Measurements from ENCODE around the gene CD38. TPM values are rescaled to one million over a fixed set of nuclear protein-coding genes. Genes with fewer than 3 reads are reported as not detected.
"Not testable (repeated sequence)": the region's sequence is repeated elsewhere in the genome, so short reads cannot be mapped to it uniquely, and the experiment has no call there.

CD38 gene
- total RNA-seq, 1 donor from 2014 or later, result not detected

DNA sequence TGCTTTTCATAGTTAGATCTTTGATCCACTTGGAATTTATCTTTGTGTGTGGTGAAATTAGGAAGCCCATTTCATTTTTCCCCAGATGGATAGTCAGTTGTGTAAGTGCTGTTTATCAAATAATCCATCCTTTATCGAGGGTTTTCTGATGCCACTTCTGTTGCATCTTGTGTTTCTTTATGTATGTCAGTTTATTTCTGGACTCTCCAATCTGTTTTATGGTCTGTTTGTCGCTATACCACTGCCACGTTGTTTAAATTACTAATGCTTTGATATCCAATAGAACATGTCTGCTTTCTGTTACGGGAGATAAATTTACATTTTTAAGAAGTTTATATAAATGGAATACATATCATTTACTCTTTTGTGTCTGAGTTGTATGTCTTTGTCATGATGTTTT, 21.0 kb downstream of the CD38 start:
- H3K36me3 Mint-ChIP-seq (ENCODE audit: low read depth), result peaks cover 4% of the 10 kb centered on the region
- H3K9me3 Mint-ChIP-seq (ENCODE audit: low read depth), result peaks cover 12% of the 10 kb centered on the region
- no peak overlapping the region for H3K4me3 Mint-ChIP-seq (ENCODE audit: unreplicated experiment)
- TF ChIP-seq CTCF (IDR thresholded peaks at IDR 0.05), result no peak
- H3K27ac Mint-ChIP-seq (ENCODE audit: unreplicated experiment), result no peak overlapping the region
- H3K27me3 Mint-ChIP-seq (ENCODE audit: low read depth), result peaks cover 31% of the 10 kb centered on the region
- H3K4me1 Mint-ChIP-seq (ENCODE audit: low read depth), result no peaks in the 10 kb centered on the region
- no peak for DNase-seq (ENCODE audit: low spot score)

- no peak for TF ChIP-seq CTCF (IDR thresholded peaks at IDR 0.05)
- no peak overlapping the region for H3K4me3 Mint-ChIP-seq (ENCODE audit: unreplicated experiment)
- H3K4me1 Mint-ChIP-seq (ENCODE audit: low read depth), result no peaks in the 10 kb centered on the region
- H3K36me3 Mint-ChIP-seq (ENCODE audit: low read depth), result peaks cover 4% of the 10 kb centered on the region
- H3K27ac Mint-ChIP-seq (ENCODE audit: unreplicated experiment), result no peak overlapping the region
- no peak for DNase-seq (ENCODE audit: low spot score)
- peaks cover 27% of the 10 kb centered on the region for H3K27me3 Mint-ChIP-seq (ENCODE audit: low read depth)
- H3K9me3 Mint-ChIP-seq (ENCODE audit: low read depth), result peaks cover 12% of the 10 kb centered on the region
Measured at GRCh38 chr4:15799701-15800100, 21.6 kb downstream of the CD38 start.

- H3K36me3 Mint-ChIP-seq (ENCODE audit: low read depth); DNase-seq (ENCODE audit: low spot score); H3K4me3 Mint-ChIP-seq (ENCODE audit: unreplicated experiment); H3K4me1 Mint-ChIP-seq (ENCODE audit: low read depth); H3K27ac Mint-ChIP-seq (ENCODE audit: unreplicated experiment): not testable (repeated sequence)
- H3K9me3 Mint-ChIP-seq (ENCODE audit: low read depth), result peaks cover 12% of the 10 kb centered on the region
- H3K27me3 Mint-ChIP-seq (ENCODE audit: low read depth), result peaks cover 28% of the 10 kb centered on the region
Measured at GRCh38 chr4:15802497-15802896, 24.4 kb downstream of the CD38 start.

- H3K9me3 Mint-ChIP-seq (ENCODE audit: low read depth), result peaks cover 7% of the 10 kb centered on the region
- peaks cover 25% of the 10 kb centered on the region for H3K27me3 Mint-ChIP-seq (ENCODE audit: low read depth)
- peak; percentile 84 for TF ChIP-seq CTCF (IDR thresholded peaks at IDR 0.05)
- no peak for DNase-seq (ENCODE audit: low spot score)
- peaks cover under 1% of the 10 kb centered on the region for H3K36me3 Mint-ChIP-seq (ENCODE audit: low read depth)
- no peaks in the 10 kb centered on the region for H3K4me1 Mint-ChIP-seq (ENCODE audit: low read depth)
- no peak overlapping the region for H3K4me3 Mint-ChIP-seq (ENCODE audit: unreplicated experiment)
- no peak overlapping the region for H3K27ac Mint-ChIP-seq (ENCODE audit: unreplicated experiment)
Measured at GRCh38 chr4:15805583-15806517, 27.7 kb downstream of the CD38 start.

- no peaks in the 10 kb centered on the region for H3K4me1 Mint-ChIP-seq (ENCODE audit: low read depth)
- DNase-seq (ENCODE audit: low spot score), result no peak
Measured at GRCh38 chr4:15809058-15809457, 30.9 kb downstream of the CD38 start.

More at GRCh38 chr4:15809058-15809457, 30.9 kb downstream of the CD38 start:
- TF ChIP-seq CTCF (IDR thresholded peaks at IDR 0.05), result no peak
- no peak overlapping the region for H3K27ac Mint-ChIP-seq (ENCODE audit: unreplicated experiment)
- no peak overlapping the region for H3K4me3 Mint-ChIP-seq (ENCODE audit: unreplicated experiment)
- H3K27me3 Mint-ChIP-seq (ENCODE audit: low read depth), result peaks cover 15% of the 10 kb centered on the region
- H3K9me3 Mint-ChIP-seq (ENCODE audit: low read depth), result no peaks in the 10 kb centered on the region
- H3K36me3 Mint-ChIP-seq (ENCODE audit: low read depth), result no peaks in the 10 kb centered on the region
